Measurements from ENCODE around the gene KIF13A.

KIF13A gene

DNA sequence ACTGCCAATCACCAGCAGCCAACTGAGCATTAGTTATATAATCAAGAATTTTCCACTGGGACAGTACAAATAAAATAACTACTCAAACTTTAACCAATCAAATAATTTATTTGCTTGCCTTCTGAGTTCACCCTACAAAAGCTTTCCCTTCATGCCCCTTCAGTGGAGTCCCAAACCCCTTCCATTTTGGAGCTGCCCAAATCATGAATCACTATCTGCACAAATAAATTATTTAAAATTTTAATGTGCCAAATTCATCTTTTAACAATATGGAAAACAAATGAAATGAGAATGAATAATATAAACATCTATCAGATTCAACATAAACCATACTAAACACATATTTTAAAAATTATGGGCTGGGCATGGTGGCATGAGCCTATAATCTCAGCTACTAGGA lies 85.9 kb downstream of the KIF13A start:
- no peak for DNase-seq (ENCODE audit: low read depth)
- TF ChIP-seq, protein P1, sequence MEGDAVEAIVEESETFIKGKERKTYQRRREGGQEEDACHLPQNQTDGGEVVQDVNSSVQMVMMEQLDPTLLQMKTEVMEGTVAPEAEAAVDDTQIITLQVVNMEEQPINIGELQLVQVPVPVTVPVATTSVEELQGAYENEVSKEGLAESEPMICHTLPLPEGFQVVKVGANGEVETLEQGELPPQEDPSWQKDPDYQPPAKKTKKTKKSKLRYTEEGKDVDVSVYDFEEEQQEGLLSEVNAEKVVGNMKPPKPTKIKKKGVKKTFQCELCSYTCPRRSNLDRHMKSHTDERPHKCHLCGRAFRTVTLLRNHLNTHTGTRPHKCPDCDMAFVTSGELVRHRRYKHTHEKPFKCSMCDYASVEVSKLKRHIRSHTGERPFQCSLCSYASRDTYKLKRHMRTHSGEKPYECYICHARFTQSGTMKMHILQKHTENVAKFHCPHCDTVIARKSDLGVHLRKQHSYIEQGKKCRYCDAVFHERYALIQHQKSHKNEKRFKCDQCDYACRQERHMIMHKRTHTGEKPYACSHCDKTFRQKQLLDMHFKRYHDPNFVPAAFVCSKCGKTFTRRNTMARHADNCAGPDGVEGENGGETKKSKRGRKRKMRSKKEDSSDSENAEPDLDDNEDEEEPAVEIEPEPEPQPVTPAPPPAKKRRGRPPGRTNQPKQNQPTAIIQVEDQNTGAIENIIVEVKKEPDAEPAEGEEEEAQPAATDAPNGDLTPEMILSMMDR (conservative IDR thresholded peaks at IDR 0.05; ENCODE audit: low read depth, low read length), result no peak
- no peak overlapping the region for H3K4me3 ChIP-seq (ENCODE audit: low read length)

DNA sequence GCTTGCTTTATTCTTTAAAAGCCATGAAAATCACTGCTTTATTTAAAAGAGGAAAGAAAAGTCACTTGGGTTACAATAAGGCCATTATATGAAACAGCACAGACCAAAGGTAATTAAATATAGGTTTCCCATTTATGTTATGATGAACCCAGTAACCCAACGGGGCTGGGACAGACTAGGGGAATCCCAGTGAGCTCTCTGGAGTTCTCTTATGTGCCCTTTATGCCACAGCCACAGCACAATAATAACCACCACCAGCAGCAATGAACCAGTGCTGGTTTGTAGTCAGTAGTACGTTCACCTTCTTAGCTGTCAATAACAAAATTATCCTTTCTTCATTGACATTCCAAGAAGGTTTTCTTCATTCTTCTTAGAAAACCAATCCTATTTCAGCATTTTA lies 87.4 kb downstream of the KIF13A start:
- TF ChIP-seq, protein P1 (conservative IDR thresholded peaks at IDR 0.05; ENCODE audit: low read depth, low read length), result no peak
- H3K4me3 ChIP-seq (ENCODE audit: low read length), result no peak overlapping the region
- DNase-seq (ENCODE audit: low read depth), result no peak

- DNase-seq (ENCODE audit: low read depth), result no peak
- TF ChIP-seq, protein P1 (conservative IDR thresholded peaks at IDR 0.05; ENCODE audit: low read depth, low read length), result no peak
- H3K4me3 ChIP-seq (ENCODE audit: low read length), result no peak overlapping the region
These were observed 87.9 kb downstream of the KIF13A start for GRCh38 chr6:17899491-17899890.

GRCh38 chr6:17897681-17898080 lies 89.8 kb downstream of the KIF13A start:
- TF ChIP-seq, protein P1 (conservative IDR thresholded peaks at IDR 0.05; ENCODE audit: low read depth, low read length), result no peak
- no peak overlapping the region for H3K4me3 ChIP-seq (ENCODE audit: low read length)
- no peak for DNase-seq (ENCODE audit: low read depth)

DNA sequence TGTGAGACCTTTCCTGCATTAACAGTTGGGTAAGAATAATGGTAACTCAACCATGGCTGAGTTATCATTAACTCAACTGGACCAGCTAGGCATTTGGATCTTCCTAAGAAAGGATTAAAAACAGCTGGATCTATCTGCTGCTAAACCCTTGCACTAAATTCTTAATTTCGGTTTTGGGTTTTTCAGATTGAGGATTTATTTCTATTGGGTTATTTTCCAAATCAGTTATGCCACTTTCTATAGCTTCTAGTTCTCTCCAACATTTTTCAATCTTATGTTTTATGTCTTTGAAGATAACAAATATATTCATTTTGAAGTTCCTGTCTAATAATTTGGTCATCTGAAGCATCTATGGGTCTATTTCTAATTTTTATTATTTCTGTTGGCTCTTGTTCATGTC lies 92.5 kb downstream of the KIF13A start:
- TF ChIP-seq, protein P1 (conservative IDR thresholded peaks at IDR 0.05; ENCODE audit: low read depth, low read length), result no peak
- no peak overlapping the region for H3K4me3 ChIP-seq (ENCODE audit: low read length)
- DNase-seq (ENCODE audit: low read depth), result no peak

- H3K4me3 ChIP-seq (ENCODE audit: low read length), result no peak overlapping the region
- TF ChIP-seq, protein P1 (conservative IDR thresholded peaks at IDR 0.05; ENCODE audit: low read depth, low read length), result no peak
- DNase-seq (ENCODE audit: low read depth), result no peak
These were observed 93.2 kb downstream of the KIF13A start for GRCh38 chr6:17894191-17894590.

DNA sequence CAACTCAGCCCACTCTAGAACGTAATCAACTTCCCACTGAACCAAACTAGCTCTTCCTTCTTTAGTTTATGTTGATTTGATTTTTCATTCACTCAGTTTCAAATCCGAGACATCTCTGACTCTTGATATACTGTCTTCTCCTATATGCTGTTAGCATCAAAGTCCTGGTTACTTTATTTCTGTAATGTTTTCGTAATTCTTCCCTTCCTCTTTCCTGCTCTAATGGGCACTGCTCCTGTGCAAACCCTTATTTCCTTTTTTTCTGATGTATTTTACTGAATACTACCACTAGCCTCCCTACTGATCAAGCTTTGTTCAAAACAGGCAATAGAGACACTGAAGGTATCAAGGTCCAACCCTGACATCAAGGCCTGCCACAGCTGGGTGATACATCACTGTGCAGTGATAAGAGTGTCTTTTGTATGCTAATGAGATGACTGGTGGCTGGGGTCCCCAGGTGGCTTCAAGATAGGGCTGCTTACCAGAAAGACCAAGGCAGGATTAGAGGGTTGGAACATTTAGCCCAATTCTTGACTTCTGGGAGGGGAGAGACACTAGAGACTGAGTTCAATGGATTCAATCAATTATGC lies 95.2 kb downstream of the KIF13A start:
- TF ChIP-seq, protein P1 (conservative IDR thresholded peaks at IDR 0.05; ENCODE audit: low read depth, low read length), result no peak
- no peak overlapping the region for H3K4me3 ChIP-seq (ENCODE audit: low read length)
- no peak for DNase-seq (ENCODE audit: low read depth)
